NCI-H1436 (cell line): Measurements from ENCODE around the gene MED1.
"Not testable (repeated sequence)": the region's sequence is repeated elsewhere in the genome, so short reads cannot be mapped to it uniquely, and the experiment has no call there.

Experiments
- DNase-seq: peaks from one replicate; lab custom pipeline; 2025; lab: John Stamatoyannopoulos, UW

Gene MED1

GRCh38 chr17:39410279-39410678 is 40.8 kb downstream of the MED1 start:
- no peak for DNase-seq

GRCh38 chr17:39408360-39408759 is 42.7 kb downstream of the MED1 start:
- no peak for DNase-seq

GRCh38 chr17:39406951-39407350 is 44.1 kb downstream of the MED1 start:
- DNase-seq, result no peak

- DNase-seq, result no peak
Measured at GRCh38 chr17:39405436-39405835, 45.6 kb downstream of the MED1 start.

GRCh38 chr17:39404542-39405378 is 46.3 kb downstream of the MED1 start:
- no peak for DNase-seq

GRCh38 chr17:39402890-39403605 is 48.0 kb downstream of the MED1 start:
- no peak for DNase-seq

- peak; percentile 93 for DNase-seq
Measured at GRCh38 chr17:39402244-39402889, 48.7 kb downstream of the MED1 start.

- DNase-seq, result peak; percentile 94
Measured at GRCh38 chr17:39401412-39402243, 49.4 kb downstream of the MED1 start, which contains the start of gene FBXL20. Gene FBXL20, minus strand, starts transcription at chr17:39401626. Its CDS starts 224 bp downstream, at chr17:39401402.

GRCh38 chr17:39400547-39401411 is 50.3 kb downstream of the MED1 start:
- no peak for DNase-seq

GRCh38 chr17:39399791-39400190 is 51.3 kb downstream of the MED1 start:
- DNase-seq, result no peak

- no peak for DNase-seq
Measured at GRCh38 chr17:39393736-39394135, 57.3 kb downstream of the MED1 start.

GRCh38 chr17:39391448-39391847 is 59.6 kb downstream of the MED1 start:
- DNase-seq, result no peak

- DNase-seq, result no peak
Measured at GRCh38 chr17:39385040-39385439, 66.0 kb downstream of the MED1 start.

- no peak for DNase-seq
Measured at GRCh38 chr17:39380144-39380543, 70.9 kb downstream of the MED1 start.

- no peak for DNase-seq
Measured at GRCh38 chr17:39376434-39376833, 74.6 kb downstream of the MED1 start.

- DNase-seq, result not testable (repeated sequence)
Measured at GRCh38 chr17:39367805-39368204, 83.3 kb downstream of the MED1 start.

- no peak for DNase-seq
Measured at GRCh38 chr17:39365872-39366271, 85.2 kb downstream of the MED1 start.

- no peak for DNase-seq
Measured at GRCh38 chr17:39365242-39365641, 85.8 kb downstream of the MED1 start.

- no peak for DNase-seq
Measured at GRCh38 chr17:39364236-39365025, 86.6 kb downstream of the MED1 start.

- no peak for DNase-seq
Measured at GRCh38 chr17:39361064-39361463, 90.0 kb downstream of the MED1 start.
